ENCODE results near the gene CNTN5. TPM values are rescaled to one million over a fixed set of nuclear protein-coding genes. Genes with fewer than 3 reads are reported as not detected.

CNTN5 gene
- total RNA-seq, 1 experiment from 2014 or later, result not detected

DNA sequence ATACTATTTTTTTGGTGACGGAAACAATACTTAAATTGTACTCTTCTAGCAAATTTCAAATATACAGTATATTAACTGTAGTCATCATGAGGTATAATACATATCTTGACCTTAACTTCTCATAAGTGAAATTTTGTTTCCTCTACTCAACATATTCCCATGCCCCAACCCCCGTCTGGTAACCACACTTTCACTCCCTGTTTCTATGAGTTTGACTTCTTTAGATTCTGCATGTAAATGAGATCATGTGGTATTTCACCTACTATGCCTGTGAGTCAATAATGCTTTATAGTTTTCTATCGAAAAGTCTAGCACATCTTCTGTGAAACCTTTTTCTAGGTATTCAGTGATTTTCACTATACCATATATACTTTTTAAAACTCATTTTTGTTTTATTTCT lies 663.2 kb downstream of the CNTN5 start:
- TF ChIP-seq, protein P1, sequence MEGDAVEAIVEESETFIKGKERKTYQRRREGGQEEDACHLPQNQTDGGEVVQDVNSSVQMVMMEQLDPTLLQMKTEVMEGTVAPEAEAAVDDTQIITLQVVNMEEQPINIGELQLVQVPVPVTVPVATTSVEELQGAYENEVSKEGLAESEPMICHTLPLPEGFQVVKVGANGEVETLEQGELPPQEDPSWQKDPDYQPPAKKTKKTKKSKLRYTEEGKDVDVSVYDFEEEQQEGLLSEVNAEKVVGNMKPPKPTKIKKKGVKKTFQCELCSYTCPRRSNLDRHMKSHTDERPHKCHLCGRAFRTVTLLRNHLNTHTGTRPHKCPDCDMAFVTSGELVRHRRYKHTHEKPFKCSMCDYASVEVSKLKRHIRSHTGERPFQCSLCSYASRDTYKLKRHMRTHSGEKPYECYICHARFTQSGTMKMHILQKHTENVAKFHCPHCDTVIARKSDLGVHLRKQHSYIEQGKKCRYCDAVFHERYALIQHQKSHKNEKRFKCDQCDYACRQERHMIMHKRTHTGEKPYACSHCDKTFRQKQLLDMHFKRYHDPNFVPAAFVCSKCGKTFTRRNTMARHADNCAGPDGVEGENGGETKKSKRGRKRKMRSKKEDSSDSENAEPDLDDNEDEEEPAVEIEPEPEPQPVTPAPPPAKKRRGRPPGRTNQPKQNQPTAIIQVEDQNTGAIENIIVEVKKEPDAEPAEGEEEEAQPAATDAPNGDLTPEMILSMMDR (conservative IDR thresholded peaks at IDR 0.05), result no peak
- Histone ChIP-seq H3K23me2 (ENCODE audit: insufficient read length, low read depth, low read length, poor library complexity, severe bottlenecking) (no peaks in the 10 kb centered on the region), H4K91ac (ENCODE audit: insufficient read length, low read depth, low read length) (no peak overlapping the region), H4K20me1 (ENCODE audit: control insufficient read depth, insufficient read depth, insufficient read length) (no peaks in the 10 kb centered on the region), H2AFZ (ENCODE audit: low read length) (no peak overlapping the region), H3K23ac (ENCODE audit: insufficient read length, low read depth, low read length) (no peak overlapping the region), H3K27me3 (ENCODE audit: insufficient read depth, low read length) (no peaks in the 10 kb centered on the region), H3K9ac (ENCODE audit: extremely low read depth, insufficient read length, low read length) (no peak overlapping the region), H4K8ac (replicated peaks; ENCODE audit: insufficient read length, low read depth, low read length) (no peak overlapping the region), H3K9me3 (ENCODE audit: control insufficient read depth, low read depth, low read length) (no peaks in the 10 kb centered on the region), H3K4me1 (ENCODE audit: insufficient read depth, low read length) (no peaks in the 10 kb centered on the region), H2BK12ac (ENCODE audit: insufficient read length, low read depth, low read length) (no peak overlapping the region), H3T11ph (ENCODE audit: low read length) (no peak overlapping the region), H3K4me2 (ENCODE audit: insufficient read depth, insufficient read length, low read length) (no peak overlapping the region), H2BK20ac (ENCODE audit: low read depth, low read length, poor library complexity, severe bottlenecking) (no peak overlapping the region), H2BK5ac (ENCODE audit: insufficient read length, low read length) (no peak overlapping the region), H3K27ac (ENCODE audit: insufficient read length, low read depth, low read length) (no peak overlapping the region), H2AK5ac (ENCODE audit: insufficient read length, low read length) (no peak overlapping the region), H2BK15ac (ENCODE audit: low read depth, low read length) (no peak overlapping the region), H3K56ac (ENCODE audit: insufficient read length, low read depth, low read length) (no peak overlapping the region), H3K79me1 (ENCODE audit: insufficient read depth, low read depth, low read length, poor library complexity, severe bottlenecking) (no peaks in the 10 kb centered on the region), H3K14ac (ENCODE audit: insufficient read depth, low read length) (no peak overlapping the region), H3K4ac (ENCODE audit: low read depth, low read length) (no peak overlapping the region), H3K79me2 (ENCODE audit: insufficient read depth, low read length) (no peaks in the 10 kb centered on the region), H4K5ac (ENCODE audit: insufficient read length, low read depth, low read length) (no peak overlapping the region), H3K18ac (ENCODE audit: insufficient read length, low read depth, low read length) (no peak overlapping the region), H2BK120ac (ENCODE audit: low read depth, low read length, poor library complexity, severe bottlenecking) (no peak overlapping the region)
- Mint-ChIP-seq H3K27me3 (ENCODE audit: low read depth) (no peaks in the 10 kb centered on the region), H3K4me3 (no peak overlapping the region), H3K36me3 (ENCODE audit: insufficient read depth in 1 of 3, low read depth in 3 of 3) (no peaks in the 10 kb centered on the region), H3K27ac (no peak overlapping the region), H3K9me3 (no peaks in the 10 kb centered on the region), H3K4me1 (no peaks in the 10 kb centered on the region)
- DNase-seq, result no peak
- no CpG with 5 or more reads among the region's 3 CpGs for WGBS (ENCODE audit: extremely low coverage, insufficient read length, low lambda C conversion rate)
